ENCODE measurements around the gene CSRNP3. TPM values are rescaled to one million over a fixed set of nuclear protein-coding genes. Genes with fewer than 3 reads are reported as not detected.

The CSRNP3 gene
- polyA plus RNA-seq, 1 donor (not counting 4 experiments of a cell fraction or from before 2014, with no cell fraction given) = 0.87 TPM

- Histone ChIP-seq H3K27me3 (ENCODE audit: control insufficient read depth, extremely low read depth, insufficient read depth, low read length) (no peaks in the 10 kb centered on the region), H3K9ac (ENCODE audit: control insufficient read depth, extremely low read depth, insufficient read depth, low read length) (no peak overlapping the region), H3K4me1 (ENCODE audit: control insufficient read depth, extremely low read depth, insufficient read depth, low read length) (peaks cover 15% of the 10 kb centered on the region), H4K20me1 (ENCODE audit: control insufficient read depth, extremely low read depth, insufficient read depth, low read length) (no peaks in the 10 kb centered on the region), H3K9me1 (ENCODE audit: control insufficient read depth, extremely low read depth, insufficient read depth, low read length) (no peaks in the 10 kb centered on the region), H3K9me3 (ENCODE audit: control insufficient read depth, low read depth, low read length) (no peaks in the 10 kb centered on the region), H3K27ac (ENCODE audit: control insufficient read depth, insufficient read depth, low read length) (no peak overlapping the region), H3K4me2 (ENCODE audit: control insufficient read depth, extremely low read depth, insufficient read depth, low read depth, low read length) (peak overlapping the region; percentile 30), H3K36me3 (ENCODE audit: control insufficient read depth in 2 of 2, extremely low read depth in 1 of 2, insufficient read depth in 2 of 2, low read length in 2 of 2) (no peaks in the 10 kb centered on the region), H3K79me2 (ENCODE audit: control insufficient read depth, insufficient read depth, low read length) (no peaks in the 10 kb centered on the region), H2AFZ (ENCODE audit: control insufficient read depth, low read length) (no peak overlapping the region), H3K4me3 (ENCODE audit: control insufficient read depth in 2 of 3, extremely low read depth in 1 of 3, insufficient read depth in 2 of 3, low read depth in 1 of 3, low read length in 3 of 3) (no peak overlapping the region)
- DNase-seq (ENCODE audit: low read depth, low spot score) (no peak), FAIRE-seq (no peak)
- dilution Hi-C loops (cut with MboI; ENCODE audit: extremely low pct_ligation_motif_present, low sequenced_read_pairs) = no loop called here
- no peak for TF ChIP-seq EZH2 (IDR thresholded peaks at IDR 0.05; ENCODE audit: low read length)
These were observed 167.9 kb downstream of the CSRNP3 start for GRCh38 chr2:165637396-165637795.

- no peaks in the 10 kb centered on the region for H4K20me1 ChIP-seq (ENCODE audit: control insufficient read depth, extremely low read depth, insufficient read depth, low read length)
- no peak for DNase-seq (ENCODE audit: low read depth, low spot score)
- no peak overlapping the region for H3K27ac ChIP-seq (ENCODE audit: control insufficient read depth, insufficient read depth, low read length)
These were observed 170.0 kb downstream of the CSRNP3 start for GRCh38 chr2:165639504-165639903.

More at GRCh38 chr2:165639504-165639903, 170.0 kb downstream of the CSRNP3 start:
- H3K9ac ChIP-seq (ENCODE audit: control insufficient read depth, extremely low read depth, insufficient read depth, low read length) = no peak overlapping the region
- no peak for TF ChIP-seq EZH2 (IDR thresholded peaks at IDR 0.05; ENCODE audit: low read length)
- TF ChIP-seq CTCF (optimal IDR thresholded peaks at IDR 0.05 in 1 of 3, IDR thresholded peaks at IDR 0.05 in 1 of 3, conservative IDR thresholded peaks at IDR 0.05 in 1 of 3; ENCODE audit: extremely low read depth in 1 of 3, insufficient read depth in 2 of 3, low read length in 3 of 3) = no peak
- H3K4me3 ChIP-seq (ENCODE audit: control insufficient read depth in 2 of 3, extremely low read depth in 1 of 3, insufficient read depth in 2 of 3, low read depth in 1 of 3, low read length in 3 of 3) = no peak overlapping the region
- dilution Hi-C loops (cut with MboI; ENCODE audit: extremely low pct_ligation_motif_present, low sequenced_read_pairs) = no loop called here
- no peaks in the 10 kb centered on the region for H3K79me2 ChIP-seq (ENCODE audit: control insufficient read depth, insufficient read depth, low read length)
- no peak overlapping the region for H2AFZ ChIP-seq (ENCODE audit: control insufficient read depth, low read length)
- no peaks in the 10 kb centered on the region for H3K27me3 ChIP-seq (ENCODE audit: control insufficient read depth, extremely low read depth, insufficient read depth, low read length)
- peaks cover 15% of the 10 kb centered on the region for H3K4me1 ChIP-seq (ENCODE audit: control insufficient read depth, extremely low read depth, insufficient read depth, low read length)
- FAIRE-seq = no peak
- H3K9me1 ChIP-seq (ENCODE audit: control insufficient read depth, extremely low read depth, insufficient read depth, low read length) = no peaks in the 10 kb centered on the region
- no peaks in the 10 kb centered on the region for H3K9me3 ChIP-seq (ENCODE audit: control insufficient read depth, low read depth, low read length)
- H3K4me2 ChIP-seq (ENCODE audit: control insufficient read depth, extremely low read depth, insufficient read depth, low read depth, low read length) = no peak overlapping the region
- H3K36me3 ChIP-seq (ENCODE audit: control insufficient read depth in 2 of 2, extremely low read depth in 1 of 2, insufficient read depth in 2 of 2, low read length in 2 of 2) = no peaks in the 10 kb centered on the region
